GM18909 (cell line): ENCODE data around the gene GJB6.

Source experiments
- ATAC-seq: cut with Tn5 transposase; IDR thresholded peaks from one replicate; pipeline ENCODE4 v1.9.1; 2021; ENCODE audit warnings: mild to moderate bottlenecking; ENCODE audit not compliant: unreplicated experiment, poor library complexity

GJB6 gene

DNA sequence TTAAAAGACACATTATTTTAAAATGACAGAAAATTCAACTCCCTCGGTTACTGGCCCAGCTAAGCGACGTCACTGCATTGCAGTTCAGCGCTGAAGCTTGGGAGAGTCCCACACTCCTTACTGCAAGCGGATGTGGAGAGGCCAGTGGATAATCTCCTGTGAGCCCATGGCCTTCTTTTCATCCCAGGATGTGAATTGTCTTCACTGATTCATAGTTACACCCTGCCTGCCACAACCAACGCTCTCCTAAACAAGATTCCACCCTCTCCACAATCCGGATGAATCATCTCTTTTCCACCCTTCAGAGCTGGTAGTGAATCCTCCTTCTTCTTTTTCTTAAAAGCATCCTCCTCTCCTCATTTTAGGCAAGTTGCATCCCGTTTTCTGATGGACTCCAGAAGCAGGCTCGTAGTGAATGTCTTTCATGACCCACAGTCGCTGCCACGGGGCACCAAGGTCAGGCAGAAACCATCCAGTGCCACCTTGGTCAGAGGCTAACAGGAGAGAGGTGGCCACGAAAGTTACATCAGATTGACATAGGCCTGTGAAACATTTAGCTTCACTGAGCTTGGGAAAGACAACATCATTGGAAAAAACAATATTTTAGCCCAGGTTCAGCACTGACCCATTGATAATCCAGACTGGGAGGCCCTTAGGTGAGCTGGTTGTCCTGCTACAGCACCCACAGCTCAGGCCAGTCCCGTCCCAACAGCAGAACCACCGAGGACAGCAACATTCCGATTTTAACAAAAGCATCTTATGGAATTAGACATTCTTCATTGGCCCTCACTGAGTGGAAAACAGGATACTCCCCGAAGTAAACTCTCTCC, 41.4 kb downstream of the GJB6 start:
- ATAC-seq = no peak

DNA sequence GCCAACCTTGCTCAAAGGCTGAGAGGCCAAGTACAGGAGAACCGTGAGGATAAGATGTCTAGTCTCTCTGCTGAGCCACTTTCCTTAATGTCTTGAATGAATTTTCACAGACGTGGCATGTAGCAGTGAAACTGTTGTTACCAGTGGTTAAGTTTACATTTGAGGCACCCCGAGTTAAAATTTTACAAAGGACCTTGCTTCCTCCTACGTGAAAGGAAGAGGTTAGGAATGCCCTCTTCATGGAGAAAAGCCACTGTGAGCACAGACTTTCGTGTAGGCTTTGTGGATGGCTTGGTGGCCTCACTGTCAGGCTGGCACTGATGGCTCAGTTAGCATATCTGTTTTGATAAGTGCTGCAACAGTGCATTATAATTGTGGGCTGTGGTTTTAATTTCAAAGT, 42.0 kb downstream of the GJB6 start:
- no peak for ATAC-seq

- no peak for ATAC-seq
These were observed 43.2 kb downstream of the GJB6 start for GRCh38 chr13:20188667-20189553.

- ATAC-seq = no peak
These were observed 45.3 kb downstream of the GJB6 start for GRCh38 chr13:20186771-20187170.

GRCh38 chr13:20185366-20186056, 46.6 kb downstream of the GJB6 start:
- ATAC-seq = no peak

DNA sequence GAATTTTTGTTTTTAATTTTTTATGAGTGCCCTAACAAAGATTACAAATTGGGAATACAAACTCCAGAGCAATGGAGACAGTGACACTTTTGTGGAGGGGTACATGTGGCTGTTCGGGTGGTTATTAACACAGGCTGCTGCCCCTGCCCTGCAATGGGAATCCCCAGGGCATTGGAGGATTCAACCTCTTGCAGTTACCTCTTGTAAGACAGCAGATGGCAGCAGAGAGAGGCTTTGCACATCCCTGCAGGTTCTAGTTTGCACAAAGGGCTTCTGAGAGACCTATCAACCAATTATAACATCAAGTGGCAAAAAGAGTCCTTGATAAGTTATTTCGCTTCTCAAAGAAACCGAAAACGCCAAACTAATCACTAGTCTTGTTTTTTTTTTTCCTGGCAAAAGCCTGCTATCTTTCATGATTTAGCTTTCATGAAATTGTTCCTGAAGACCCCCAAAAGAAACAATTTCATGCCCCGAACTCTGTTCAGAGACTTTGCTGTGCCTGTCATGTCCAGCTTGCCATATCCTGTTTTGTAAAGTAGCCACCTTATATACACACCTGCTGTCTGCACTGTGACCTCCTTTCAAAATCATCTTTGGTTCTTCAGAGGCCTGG, 49.8 kb downstream of the GJB6 start:
- ATAC-seq = peak; percentile 84

GRCh38 chr13:20181188-20181587, 50.9 kb downstream of the GJB6 start:
- no peak for ATAC-seq

GRCh38 chr13:20178156-20178555, 54.0 kb downstream of the GJB6 start:
- no peak for ATAC-seq

GRCh38 chr13:20177049-20177831, 54.9 kb downstream of the GJB6 start:
- ATAC-seq = no peak

- no peak for ATAC-seq
These were observed 56.0 kb downstream of the GJB6 start for GRCh38 chr13:20175907-20176652.

- no peak for ATAC-seq
These were observed 56.7 kb downstream of the GJB6 start for GRCh38 chr13:20175406-20175794.

GRCh38 chr13:20174656-20175405, 57.3 kb downstream of the GJB6 start:
- peak; percentile 92 for ATAC-seq

DNA sequence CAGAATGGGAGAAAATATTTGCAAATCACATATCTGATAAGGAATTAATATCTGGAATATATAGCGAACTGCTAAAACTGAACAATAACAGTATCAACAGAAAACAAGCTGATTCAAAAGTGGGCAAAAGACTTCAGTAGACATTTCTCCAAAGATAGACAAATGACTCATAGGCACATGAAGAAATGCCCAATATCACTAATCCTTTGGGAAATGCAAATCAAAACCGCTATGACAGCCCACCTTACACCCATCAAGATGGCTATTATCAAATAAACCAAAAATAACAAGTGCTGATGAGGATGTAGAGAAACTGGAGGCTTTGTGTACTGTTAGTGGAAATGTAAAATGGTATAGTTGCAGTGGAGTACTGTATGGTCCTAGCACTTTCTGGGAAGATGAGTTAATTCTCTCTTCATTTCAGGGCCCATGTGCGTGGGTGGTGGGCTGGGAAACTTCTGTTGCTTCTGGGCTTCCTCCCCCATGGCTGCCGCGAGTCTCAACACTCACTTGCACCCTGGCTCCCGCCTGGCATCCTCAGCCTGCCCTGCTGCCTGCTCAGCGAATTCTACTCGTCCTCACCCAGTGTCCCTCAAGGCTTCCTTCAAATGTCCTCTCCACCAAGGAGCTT, 58.9 kb downstream of the GJB6 start:
- ATAC-seq = no peak
